Muscle layer of colon (tissue), 2 donors: Measurements from ENCODE around the gene ANKRD17.

ENCODE experiments used
- H3K27ac ChIP-seq: one replicate; pipeline ENCODE4 v1.7.0; 2013; ENCODE audit warnings: low read depth, mild to moderate bottlenecking, low read length, moderate library complexity
- H3K27me3 ChIP-seq, 2 donors: one replicate each; pipeline ENCODE4 v1.7.0; 2013; ENCODE audit warnings: low read length in 2 of 2, mild to moderate bottlenecking in 2 of 2; ENCODE audit not compliant: insufficient read depth in 2 of 2, control insufficient read depth in 1 of 2
- H3K36me3 ChIP-seq: one replicate; pipeline ENCODE4 v1.7.0; 2013; ENCODE audit warnings: mild to moderate bottlenecking, low read length; ENCODE audit not compliant: insufficient read depth
- H3K4me1 ChIP-seq: one replicate; pipeline ENCODE4 v1.7.0; 2013; ENCODE audit warnings: mild to moderate bottlenecking, low read length; ENCODE audit not compliant: insufficient read depth
- H3K4me3 ChIP-seq, 2 donors: one replicate each; pipeline ENCODE4 v1.7.0; 2013; ENCODE audit warnings: low read length in 2 of 2, low read depth in 1 of 2, mild to moderate bottlenecking in 1 of 2, moderate library complexity in 1 of 2
- H3K9ac ChIP-seq: one replicate; pipeline ENCODE4 v1.7.0; 2013; ENCODE audit warnings: low read length
- H3K9me3 ChIP-seq: one replicate; pipeline ENCODE4 v1.7.0; 2013; ENCODE audit warnings: mild to moderate bottlenecking, low read length
- donor health status: abdominal sarcoma.
- donor health status: Adenocarcinoma of cecum.

Gene ANKRD17

DNA sequence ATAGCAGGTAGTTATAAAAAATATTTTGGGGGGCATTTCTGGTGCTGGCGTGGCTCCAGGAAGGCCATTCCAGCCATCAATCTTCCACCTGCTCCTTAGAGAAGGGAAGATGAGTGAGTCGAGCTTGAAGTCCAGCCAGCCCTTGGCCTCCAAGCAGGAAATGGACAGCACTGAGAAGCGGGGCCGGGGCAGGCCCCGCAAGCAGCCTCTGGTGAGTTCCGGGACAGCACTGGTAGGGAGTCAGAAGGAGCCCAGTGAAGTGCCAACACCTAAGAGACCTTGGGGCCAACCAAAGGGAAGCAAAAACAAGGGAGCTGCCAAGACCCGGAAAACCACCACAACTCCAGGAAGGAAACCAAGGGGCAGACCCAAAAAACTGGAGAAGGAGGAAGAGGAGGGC lies 159.9 kb downstream of the ANKRD17 start:
- Histone ChIP-seq H3K9me3 (no peaks in the 10 kb centered on the region), H3K4me3 (no peak overlapping the region), H3K9ac (no peak overlapping the region), H3K27ac (no peak overlapping the region), H3K4me1 (no peaks in the 10 kb centered on the region), H3K27me3 (no peaks in the 10 kb centered on the region), H3K36me3 (peaks cover 38% of the 10 kb centered on the region)

DNA sequence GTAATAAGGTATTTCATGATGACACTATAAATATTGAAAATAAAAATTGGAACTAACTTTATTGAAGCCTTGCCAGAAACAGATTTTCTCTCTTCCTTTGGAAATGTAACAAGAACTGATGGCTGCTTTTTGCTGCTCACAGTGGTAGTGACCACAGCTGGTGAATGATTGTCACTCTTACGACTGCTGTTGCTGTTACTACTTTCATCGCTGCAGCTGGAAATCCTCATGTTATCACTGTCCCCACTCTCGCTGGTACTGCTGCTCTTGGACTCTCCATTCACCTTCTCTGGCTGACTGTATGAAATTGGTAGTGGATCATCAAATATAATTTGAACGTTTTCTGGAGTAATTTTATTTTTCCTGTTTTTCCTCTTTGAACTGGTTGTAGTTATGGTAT lies 160.6 kb downstream of the ANKRD17 start:
- H3K27me3 ChIP-seq = no peaks in the 10 kb centered on the region
- H3K4me3 ChIP-seq = no peak overlapping the region
- H3K4me1 ChIP-seq = no peaks in the 10 kb centered on the region
- no peaks in the 10 kb centered on the region for H3K9me3 ChIP-seq
- peaks cover 32% of the 10 kb centered on the region for H3K36me3 ChIP-seq
- H3K9ac ChIP-seq = no peak overlapping the region
- no peak overlapping the region for H3K27ac ChIP-seq

DNA sequence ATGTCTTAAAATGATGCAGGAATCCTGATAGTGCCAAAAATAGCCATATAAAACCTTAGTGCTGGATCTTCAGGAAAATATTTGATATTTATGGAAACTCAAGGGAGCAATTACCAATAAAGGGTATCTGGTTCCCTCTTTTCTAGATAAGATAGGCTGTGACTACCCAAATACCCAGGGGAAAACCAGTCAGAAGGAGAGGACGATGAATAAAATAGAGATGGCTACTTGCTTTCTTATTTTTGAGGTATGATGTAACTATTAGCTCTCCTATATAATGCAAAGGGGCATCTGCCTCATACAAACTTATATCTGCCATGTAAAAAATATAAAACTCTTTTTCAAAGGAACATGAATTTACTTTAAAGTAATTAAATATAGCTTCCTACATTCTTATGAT lies 165.7 kb downstream of the ANKRD17 start:
- Histone ChIP-seq H3K36me3 (peaks cover 22% of the 10 kb centered on the region), H3K27me3 (no peaks in the 10 kb centered on the region), H3K9me3 (no peaks in the 10 kb centered on the region), H3K27ac (no peak overlapping the region), H3K4me3 (no peak overlapping the region), H3K9ac (no peak overlapping the region), H3K4me1 (no peaks in the 10 kb centered on the region)

DNA sequence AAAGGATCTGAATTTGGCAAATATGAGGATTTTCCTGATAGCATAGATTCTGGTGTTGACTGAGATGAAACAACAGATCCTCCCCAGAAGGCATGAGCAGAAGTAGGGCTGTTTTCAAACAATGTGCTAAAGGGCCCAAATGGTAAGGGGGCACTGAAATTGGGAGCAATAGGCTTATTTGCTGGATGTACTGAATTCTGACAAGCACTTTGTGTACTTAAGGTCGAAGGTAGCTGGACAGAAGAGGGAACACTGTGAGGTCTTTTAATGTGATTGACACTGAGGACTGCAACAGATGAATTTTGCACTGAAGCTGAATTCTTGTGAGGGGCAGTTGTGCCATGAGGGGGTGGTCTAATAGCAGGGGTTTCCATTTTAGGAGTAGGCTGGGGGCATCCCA lies 167.9 kb downstream of the ANKRD17 start:
- H3K27ac ChIP-seq = no peak overlapping the region
- no peak overlapping the region for H3K4me3 ChIP-seq
- H3K9ac ChIP-seq = no peak overlapping the region
- no peaks in the 10 kb centered on the region for H3K4me1 ChIP-seq
- H3K9me3 ChIP-seq = no peaks in the 10 kb centered on the region
- H3K27me3 ChIP-seq = no peaks in the 10 kb centered on the region
- peaks cover 20% of the 10 kb centered on the region for H3K36me3 ChIP-seq

DNA sequence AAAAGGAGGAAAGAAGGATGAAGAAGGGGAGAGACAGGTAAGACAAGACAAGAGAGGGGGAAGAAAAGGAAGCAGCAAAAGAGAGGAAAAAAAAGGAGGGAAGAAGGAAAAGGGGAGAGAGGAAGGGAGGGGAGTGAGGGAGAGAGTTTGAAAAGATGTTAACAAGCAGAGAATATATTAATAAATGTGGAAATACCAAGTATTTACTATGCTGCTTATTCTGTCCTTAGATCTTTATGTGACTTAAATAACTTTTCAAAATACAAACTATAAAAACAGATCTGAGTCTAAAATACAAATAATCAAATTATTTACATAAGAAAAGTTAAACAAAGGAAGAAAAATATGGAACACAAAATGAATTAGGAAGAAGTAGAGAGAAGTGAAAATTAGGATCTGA lies 170.7 kb downstream of the ANKRD17 start:
- H3K4me1 ChIP-seq = no peaks in the 10 kb centered on the region
- no peaks in the 10 kb centered on the region for H3K9me3 ChIP-seq
- H3K9ac ChIP-seq = no peak overlapping the region
- H3K27me3 ChIP-seq = no peaks in the 10 kb centered on the region
- peaks cover 20% of the 10 kb centered on the region for H3K36me3 ChIP-seq
- no peak overlapping the region for H3K27ac ChIP-seq
- H3K4me3 ChIP-seq = no peak overlapping the region

DNA sequence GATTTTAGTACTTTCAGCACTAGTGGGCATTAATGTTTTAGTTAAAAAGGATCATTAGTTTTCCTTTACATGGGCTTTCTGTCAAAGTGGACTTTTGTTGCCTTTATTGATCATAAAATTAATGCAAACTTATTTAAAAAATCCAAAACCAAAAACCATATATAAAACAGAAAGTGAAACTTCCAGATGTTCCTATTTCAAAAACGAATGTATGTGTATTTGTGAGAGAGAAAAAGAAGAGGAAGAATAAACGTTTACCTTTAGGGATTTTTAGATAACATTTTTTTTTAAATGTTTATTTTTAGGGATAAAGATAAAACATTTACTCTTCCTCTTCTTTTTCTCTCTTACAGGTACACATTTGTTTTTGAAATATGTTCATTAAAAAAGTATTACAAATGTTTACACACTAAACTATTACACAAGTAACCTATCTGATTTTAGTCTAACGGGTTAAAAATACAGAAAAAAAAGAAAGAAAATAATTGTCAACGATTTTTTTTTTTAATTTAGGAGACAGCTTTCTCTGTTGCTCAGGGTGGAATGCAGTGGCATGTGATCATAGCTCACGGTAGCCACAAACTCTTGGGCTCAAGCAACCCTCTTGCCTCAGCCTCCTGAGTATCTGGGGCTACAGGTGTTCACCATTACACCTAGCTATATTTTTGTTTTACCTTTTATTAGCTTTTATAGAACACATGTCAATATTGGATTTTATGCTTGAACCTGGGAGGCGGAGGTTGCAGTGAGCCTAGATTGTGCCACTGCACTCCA lies 172.3 kb downstream of the ANKRD17 start:
- Histone ChIP-seq H3K36me3 (peaks cover 11% of the 10 kb centered on the region), H3K9ac (no peak overlapping the region), H3K27ac (no peak overlapping the region), H3K27me3 (no peaks in the 10 kb centered on the region), H3K4me1 (no peaks in the 10 kb centered on the region), H3K4me3 (no peak overlapping the region), H3K9me3 (no peaks in the 10 kb centered on the region)

DNA sequence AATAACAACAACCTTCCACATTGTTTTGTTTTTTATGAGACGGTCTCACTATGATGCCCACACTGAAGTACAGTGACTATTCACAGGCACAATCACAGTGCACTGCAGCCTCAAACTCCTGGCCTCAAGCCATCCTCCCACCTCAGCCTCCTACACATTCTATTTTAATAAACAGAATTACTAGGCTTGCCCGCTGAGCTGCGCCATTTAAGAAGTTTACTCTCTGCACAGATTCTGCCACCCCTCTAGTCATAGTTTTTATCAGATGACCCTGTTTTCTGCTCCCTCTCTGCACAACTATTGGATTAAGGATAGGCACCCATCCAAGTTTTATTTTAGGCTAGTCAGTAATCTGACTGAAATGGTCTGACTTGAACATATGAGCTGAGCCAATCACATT lies 177.8 kb downstream of the ANKRD17 start:
- Histone ChIP-seq H3K4me1 (no peaks in the 10 kb centered on the region), H3K9ac (no peak overlapping the region), H3K9me3 (no peaks in the 10 kb centered on the region), H3K36me3 (peaks cover 13% of the 10 kb centered on the region), H3K27me3 (no peaks in the 10 kb centered on the region), H3K27ac (no peak overlapping the region), H3K4me3 (no peak overlapping the region)

DNA sequence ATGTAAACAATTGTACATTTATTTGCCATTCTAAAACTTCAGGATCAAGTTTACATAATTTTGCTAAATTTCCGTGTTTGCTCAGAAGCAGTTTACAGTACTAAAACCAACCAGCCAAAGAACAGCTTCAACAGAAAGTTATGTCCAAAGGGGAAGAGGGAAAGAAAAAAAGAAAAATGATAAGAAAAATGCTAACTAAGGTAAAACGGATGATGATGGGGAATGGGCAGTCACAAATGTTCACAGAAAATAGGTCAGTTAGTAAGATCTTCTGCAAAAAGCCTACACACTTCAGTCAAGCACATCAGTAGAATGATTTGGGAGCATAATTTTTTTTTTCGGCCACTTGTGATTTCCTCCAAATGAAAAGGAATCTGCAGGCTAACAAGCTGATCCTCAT lies 182.8 kb downstream of the ANKRD17 start:
- Histone ChIP-seq H3K4me1 (no peaks in the 10 kb centered on the region), H3K9ac (no peak overlapping the region), H3K4me3 (no peak overlapping the region), H3K36me3 (peaks cover 13% of the 10 kb centered on the region), H3K27ac (no peak overlapping the region), H3K27me3 (no peaks in the 10 kb centered on the region), H3K9me3 (no peaks in the 10 kb centered on the region)

DNA sequence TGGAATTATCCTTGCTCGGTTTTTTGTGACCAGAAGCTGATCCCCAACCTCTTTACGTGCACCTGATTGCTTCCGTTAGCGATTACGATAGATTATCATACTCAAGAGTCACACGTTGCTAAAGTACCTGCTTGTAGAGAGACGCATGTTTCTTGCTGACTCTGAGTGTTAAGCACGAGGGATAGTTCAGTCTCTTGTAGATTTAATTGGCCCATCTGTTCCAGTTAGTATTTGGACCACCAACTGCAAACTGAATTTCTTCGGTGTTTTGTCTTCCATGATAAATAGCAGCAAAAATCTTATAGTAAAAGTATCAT lies 188.6 kb downstream of the ANKRD17 start:
- peak overlapping the region; percentile 91 for H3K27ac ChIP-seq
- peak overlapping the region; percentile 40 to 96 for H3K4me3 ChIP-seq
- peaks cover 17% of the 10 kb centered on the region for H3K4me1 ChIP-seq
- H3K27me3 ChIP-seq = no peaks in the 10 kb centered on the region
- no peaks in the 10 kb centered on the region for H3K36me3 ChIP-seq
- no peaks in the 10 kb centered on the region for H3K9me3 ChIP-seq
- H3K9ac ChIP-seq = peak overlapping the region; percentile 87

DNA sequence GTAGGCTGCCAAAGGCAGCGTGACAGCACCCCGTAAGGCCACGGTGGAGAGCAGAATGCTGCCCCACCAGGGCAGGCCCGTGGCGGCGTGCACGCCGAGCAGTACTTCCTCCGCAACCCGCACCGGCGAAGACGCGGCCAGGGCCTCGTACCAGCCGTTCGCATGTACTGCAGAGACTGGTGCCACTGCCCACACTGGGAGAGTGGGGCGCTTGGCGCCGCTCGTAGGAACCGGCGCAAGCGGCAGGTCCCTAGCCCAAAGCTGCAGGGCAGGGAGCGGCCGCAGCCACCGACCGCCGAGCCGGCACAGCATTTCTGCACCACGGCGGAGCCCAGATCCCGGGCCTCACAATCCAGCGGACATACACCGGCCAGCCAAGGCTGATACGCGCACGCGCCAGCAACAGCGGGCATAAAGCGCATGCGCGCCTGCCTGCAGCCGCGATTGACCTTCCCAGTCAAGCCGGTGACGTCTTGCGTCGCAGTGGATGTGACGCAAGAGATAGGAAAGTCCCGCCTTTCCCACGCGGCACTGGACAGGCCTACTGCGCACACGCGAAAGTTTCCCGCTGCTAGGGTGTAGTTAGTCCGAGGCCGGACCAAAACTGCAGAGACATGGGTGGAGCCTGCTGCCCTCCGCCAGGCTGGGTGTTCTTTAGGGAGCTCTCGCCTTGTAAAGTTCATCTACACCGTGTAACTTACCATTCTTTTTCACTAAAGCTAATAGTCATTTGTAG lies 189.1 kb downstream of the ANKRD17 start, which contains the start of gene COX18:
TSS of gene COX18 (minus strand) at position 379 of the 736 bp plus-strand sequence. CDS start at position 312, 67 bp downstream.
- H3K36me3 ChIP-seq = peaks cover 3% of the 10 kb centered on the region
- peak within 1 kb of the TSS; percentile 91 for H3K27ac ChIP-seq
- peaks cover 17% of the 10 kb centered on the region for H3K4me1 ChIP-seq
- peak within 1 kb of the TSS; percentile 66 to 96 for H3K4me3 ChIP-seq
- no peaks in the 10 kb centered on the region for H3K9me3 ChIP-seq
- H3K9ac ChIP-seq = peak within 1 kb of the TSS; percentile 87
- H3K27me3 ChIP-seq = no peaks in the 10 kb centered on the region

DNA sequence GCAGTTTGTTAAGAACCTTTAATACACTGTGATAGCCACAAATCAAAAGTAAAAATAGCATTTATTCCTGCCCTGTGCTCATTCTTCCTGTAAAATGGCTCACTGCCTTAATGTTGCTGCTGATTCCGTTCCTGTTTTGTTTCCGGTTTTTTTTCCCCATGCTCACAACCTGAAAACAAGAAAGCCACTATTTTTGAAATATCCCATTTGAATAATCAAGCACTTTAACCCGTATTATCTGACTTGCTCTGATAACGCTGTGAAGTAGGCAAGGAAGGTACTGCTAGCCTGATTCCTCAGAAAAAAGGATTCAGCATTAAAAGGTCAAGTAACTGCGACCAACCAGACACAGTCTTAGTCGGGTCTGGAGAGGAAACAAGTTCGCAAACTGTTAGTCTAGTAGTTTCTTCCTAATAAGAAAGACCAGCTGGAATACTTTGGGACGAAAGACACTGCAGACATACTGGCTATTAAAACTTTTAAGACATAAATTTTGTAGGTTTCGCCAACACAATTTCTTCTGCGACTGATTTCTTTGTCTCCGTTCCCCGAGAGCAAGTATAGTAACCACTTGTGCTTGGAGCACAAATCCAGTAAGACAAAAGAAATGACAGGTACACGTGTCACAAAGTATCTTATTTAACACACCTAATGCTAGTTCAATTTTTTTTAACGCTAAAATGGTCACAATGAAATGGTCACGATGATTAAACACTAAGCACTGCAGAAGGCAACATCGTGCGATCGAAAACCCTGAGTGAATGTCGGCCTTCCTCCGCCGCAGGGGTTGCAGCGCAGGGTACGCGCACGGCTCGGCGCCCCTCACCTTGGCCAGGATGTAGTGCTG lies 189.9 kb downstream of the ANKRD17 start:
- Histone ChIP-seq H3K27me3 (no peaks in the 10 kb centered on the region), H3K9ac (peak overlapping the region; percentile 83), H3K4me1 (peaks cover 17% of the 10 kb centered on the region), H3K4me3 (peak overlapping the region; percentile 66 to 96), H3K27ac (peak overlapping the region; percentile 91), H3K9me3 (no peaks in the 10 kb centered on the region), H3K36me3 (peaks cover 6% of the 10 kb centered on the region)
